HepG2 (cell line): ENCODE results near the gene MORN1. TPM values are rescaled to one million over a fixed set of nuclear protein-coding genes. Genes with fewer than 3 reads are reported as not detected.

ENCODE experiments used
- ATAC-seq: fragments of 200-7000 bp; cut with Tn5 transposase; 3 replicates; pipeline ENCODE4 v1.9.1; 2020; ENCODE audit warnings: mild to moderate bottlenecking, moderate library complexity
- BruUV-seq: library from RNA; stranded (reverse); fragments of 400-500 nt; replicated peaks from 2 replicates; lab custom pipeline; 2021; lab: Mats Ljungman, UMichigan
- CTCF ChIA-PET: fragments of 300-600 bp; formaldehyde crosslinking; extraction: SDS; loops from one replicate; lab custom pipeline; 2021; ENCODE audit warnings: low total read pairs, inconsistent platforms, low intra/inter-chr PET ratio; lab: Yijun Ruan, JAX
- POLR2A ChIA-PET: fragments of 350-600 bp; sonication (Branson Sonifier 250); formaldehyde crosslinking; loops from one replicate; lab custom pipeline; 2020; ENCODE audit warnings: antibody characterized with exemption, inconsistent platforms; lab: Yijun Ruan, JAX
- DNase-seq: peaks from one replicate; pipeline ENCODE4 v3.0.0-alpha.2; 2015; ENCODE audit warnings: low spot score
- FAIRE-seq: peaks from 3 replicates; lab custom pipeline; 2011; peaks lifted over from hg19 to GRCh38; lab: Jason Lieb, UNC
- H2AFZ ChIP-seq: one replicate; pipeline ENCODE4 v1.6.1; 2011; ENCODE audit warnings: low read length, inconsistent platforms
- H3K27ac ChIP-seq: fragments of 300-600 bp; 3 replicates; pipeline ENCODE4 v1.8.0; 2011; ENCODE audit warnings: mixed run types, mild to moderate bottlenecking, mixed read lengths, low read length, inconsistent platforms; ENCODE audit not compliant: insufficient read depth; ENCODE audit errors: extremely low read length
- H3K27me3 ChIP-seq, 2 experiments: fragments of 200-600 bp in 1 of 2; 2 replicates in 1 of 2; 3 replicates in 1 of 2; pipeline versions ENCODE4 v1.6.0 to v1.8.0; 2011; ENCODE audit warnings: low read length in 2 of 2, mild to moderate bottlenecking in 2 of 2, moderate library complexity in 2 of 2, inconsistent platforms in 1 of 2; ENCODE audit not compliant: insufficient read depth in 2 of 2, control insufficient read depth in 1 of 2
- H3K36me3 ChIP-seq, 2 experiments: fragments of 200-600 bp in 1 of 2; replicated peaks in 1 of 2; 2 replicates in 1 of 2; 3 replicates in 1 of 2; pipeline versions ENCODE4 v1.5.1 to v1.8.0; 2011; ENCODE audit warnings: low read length in 2 of 2, inconsistent platforms in 1 of 2; ENCODE audit not compliant: insufficient read depth in 2 of 2, control insufficient read depth in 1 of 2
- H3K4me1 ChIP-seq: 2 replicates; pipeline ENCODE4 v1.5.1; 2012; ENCODE audit warnings: low read length, inconsistent platforms; ENCODE audit not compliant: insufficient read depth
- H3K4me2 ChIP-seq: 2 replicates; pipeline ENCODE4 v1.6.0; 2011; ENCODE audit warnings: low read depth, low read length, inconsistent platforms
- H3K4me3 ChIP-seq, 3 experiments: fragments of 200-600 bp in 1 of 3; sonication (generic), shearing (Covaris generic) in 1 of 3; replicated peaks in 1 of 3; 2 replicates each; pipeline ENCODE4 v1.5.1; 2011 to 2016; ENCODE audit warnings: low read length in 3 of 3, inconsistent platforms in 2 of 3, low read depth in 2 of 3, mild to moderate bottlenecking in 2 of 3, control low read depth in 1 of 3, mixed read lengths in 1 of 3; ENCODE audit not compliant: insufficient read depth in 1 of 3
- H3K79me2 ChIP-seq: one replicate; pipeline ENCODE4 v1.6.1; 2011; ENCODE audit warnings: low read length, inconsistent platforms; ENCODE audit not compliant: insufficient read depth
- H3K9ac ChIP-seq: 2 replicates; pipeline ENCODE4 v1.6.0; 2011; ENCODE audit warnings: mild to moderate bottlenecking, low read depth, low read length, inconsistent platforms; ENCODE audit not compliant: insufficient read depth
- H3K9me3 ChIP-seq: 2 replicates; pipeline ENCODE4 v1.5.1; 2012; ENCODE audit warnings: mild to moderate bottlenecking, low read length
- H4K20me1 ChIP-seq: 2 replicates; pipeline ENCODE4 v1.6.0; 2011; ENCODE audit warnings: inconsistent platforms, mild to moderate bottlenecking, low read length, moderate library complexity; ENCODE audit not compliant: insufficient read depth
- ATM ChIP-seq: fragments of 450-650 bp; IDR thresholded peaks from 2 replicates; pipeline ENCODE4 v1.7.1; 2017; ENCODE audit warnings: mild to moderate bottlenecking, borderline replicate concordance
- ELK4 ChIP-seq: sonication (generic); formaldehyde crosslinking; IDR thresholded peaks from 2 replicates; pipeline ENCODE4 v1.9.0; 2021; ENCODE audit warnings: missing genetic modification reagents, borderline replicate concordance
- ERF ChIP-seq: IDR thresholded peaks from 2 replicates; pipeline ENCODE4 v1.6.1; 2018; ENCODE audit warnings: missing biosample characterization, missing genetic modification reagents
- GMEB1 ChIP-seq: sonication (generic); formaldehyde crosslinking; IDR thresholded peaks from 2 replicates; pipeline ENCODE4 v1.5.1; 2020; ENCODE audit warnings: missing genetic modification reagents, mild to moderate bottlenecking, borderline replicate concordance
- MTA1 ChIP-seq: sonication (generic); formaldehyde crosslinking; IDR thresholded peaks from 2 replicates; pipeline ENCODE4 v1.4.0; 2020; ENCODE audit warnings: missing genetic modification reagents, mild to moderate bottlenecking, borderline replicate concordance
- PLSCR1 ChIP-seq: sonication (generic); formaldehyde crosslinking; IDR thresholded peaks from 2 replicates; pipeline ENCODE4 v1.5.0; 2020; ENCODE audit warnings: missing genetic modification reagents, mild to moderate bottlenecking, borderline replicate concordance
- SRSF4 ChIP-seq: fragments of 200-400 bp; formaldehyde crosslinking; IDR thresholded peaks from one replicate; pipeline ENCODE4 v1.6.1; 2018; ENCODE audit warnings: mild to moderate bottlenecking, low read depth, low read length, moderate library complexity; ENCODE audit not compliant: poor library complexity, severe bottlenecking
- ZBTB34 ChIP-seq: sonication (generic); formaldehyde crosslinking; IDR thresholded peaks from 2 replicates; pipeline ENCODE4 v1.8.0; 2022; ENCODE audit warnings: mild to moderate bottlenecking, missing genetic modification reagents
- ZBTB49 ChIP-seq: sonication (generic); formaldehyde crosslinking; IDR thresholded peaks from 2 replicates; pipeline ENCODE4 v1.4.0; 2020; ENCODE audit warnings: missing genetic modification reagents, borderline replicate concordance
- ZNF263 ChIP-seq: sonication (generic); formaldehyde crosslinking; IDR thresholded peaks from 2 replicates; pipeline ENCODE4 v1.4.0; 2020; ENCODE audit warnings: missing genetic modification reagents
- ZNF558 ChIP-seq: sonication (generic); formaldehyde crosslinking; IDR thresholded peaks from 2 replicates; pipeline ENCODE4 v1.9.0; 2022; ENCODE audit warnings: mild to moderate bottlenecking, missing genetic modification reagents, borderline replicate concordance
- ZNF784 ChIP-seq: sonication (generic); formaldehyde crosslinking; IDR thresholded peaks from 2 replicates; pipeline ENCODE4 v1.5.1; 2020; ENCODE audit warnings: missing genetic modification reagents, mild to moderate bottlenecking, borderline replicate concordance
- ZSCAN9 ChIP-seq: IDR thresholded peaks from 2 replicates; pipeline ENCODE4 v1.6.1; 2016; ENCODE audit warnings: borderline replicate concordance
- WGBS: methylation state at CpG from one replicate; pipeline ENCODE4 v1.1.6; 2017; ENCODE audit warnings: low lambda C conversion rate; 5-methylcytosine and 5-hydroxymethylcytosine counted together
- in situ Hi-C: cut with HindIII; loops from 2 replicates; pipeline ENCODE4 v1.10.0; 2017; ENCODE audit warnings: low pct_unique_long_range_greater_than_20kb; ENCODE audit not compliant: extremely low pct_ligation_motif_present
- intact Hi-C: fragments of 100-400 bp; cut with micrococcal nuclease; formaldehyde crosslinking; loops from one replicate; pipeline ENCODE4 v1.10.0; 2022; ENCODE audit not compliant: unreplicated experiment
- polyA plus RNA-seq, 8 experiments: library from polyadenylated mRNA; depleted of rRNA in 3 of 8; stranded (reverse) in 7 of 8; unstranded in 1 of 8; fragments of >200 nt; fragmentation: Illumina TruSeq in 4 of 8; extraction: Trizol in 4 of 8; gene quantifications; 2 replicates each; pipeline versions ENCODE4 v1.2.1 to v1.2.3, GENCODE V29; 2011 to 2016; ENCODE audit warnings: low read depth in 4 of 8, missing spikeins in 1 of 8, mixed read lengths in 1 of 8; ENCODE audit not compliant: insufficient read depth in 1 of 8
- total RNA-seq, 5 experiments: library from RNA; depleted of rRNA; stranded (reverse); fragments of >200 nt; fragmentation: Illumina TruSeq; extraction: Trizol; gene quantifications; 2 replicates each; pipeline ENCODE4 v1.2.3, GENCODE V29; 2016; ENCODE audit warnings: low read depth in 1 of 5

The MORN1 gene
- total and polyA plus RNA-seq, 2 of the 13 experiments (the other 11 are each of a cell fraction or from before 2014, with no cell fraction given), result 3.1 to 6.5 TPM

- Histone ChIP-seq H2AFZ (no peak overlapping the region), H4K20me1 (no peaks in the 10 kb centered on the region), H3K27ac (no peak overlapping the region), H3K9ac (no peak overlapping the region), H3K4me1 (peaks cover 7% of the 10 kb centered on the region; the same call in 1 of the 2 replicates), H3K9me3 (no peaks in the 10 kb centered on the region), H3K4me3 (no peak overlapping the region), H3K79me2 (no peaks in the 10 kb centered on the region), H3K27me3 (peaks cover 15 to 61% of the 10 kb centered on the region in 2 experiments), H3K4me2 (no peak overlapping the region), H3K36me3 (no peaks in the 10 kb centered on the region)
- ChIA-PET POLR2A (no interaction called here), CTCF (no interaction called here)
- DNase-seq (no peak), ATAC-seq (no peak), FAIRE-seq (no peak)
- TF ChIP-seq ZSCAN9 (CRISPR knock-in tag), result no peak
- TF ChIP-seq MTA1 (CRISPR knock-in tag), result no peak
- TF ChIP-seq ZBTB49, result no peak
- no peak for TF ChIP-seq ZNF784 (CRISPR knock-in tag)
- TF ChIP-seq PLSCR1 (CRISPR knock-in tag), result no peak
- no peak for TF ChIP-seq ZNF558 (CRISPR knock-in tag)
- no peak for TF ChIP-seq GMEB1 (CRISPR knock-in tag)
- no peak for TF ChIP-seq ELK4 (CRISPR knock-in tag)
- TF ChIP-seq ATM, result no peak
- no peak for TF ChIP-seq ERF (CRISPR knock-in tag)
- TF ChIP-seq ZNF263 (CRISPR knock-in tag), result no peak
- no peak for TF ChIP-seq ZBTB34 (CRISPR knock-in tag)
- TF ChIP-seq SRSF4, result no peak
- WGBS, result 32% methylated on average over 9 of the region's 24 CpGs
- intact Hi-C loops (no loop called here), in situ Hi-C loops (no loop called here)
- BruUV-seq, result no TSS peak
Measured at GRCh38 chr1:2345297-2346075, 45.9 kb downstream of the MORN1 start.
